Stomach (tissue), 4 donors: ENCODE data around the gene ARAP2.

Source experiments
- CTCF ChIP-seq, 7 experiments: fragments of 450-650 bp in 4 of 7; fragments of 200-600 bp in 3 of 7; sonication (generic) in 3 of 7; IDR thresholded peaks; one replicate each; pipeline ENCODE4 v1.5.1; 2016 to 2019; ENCODE audit warnings: antibody characterized with exemption in 7 of 7, control low read depth in 2 of 7, mild to moderate bottlenecking in 1 of 7
- EP300 ChIP-seq: sonication (generic); formaldehyde crosslinking; IDR thresholded peaks from one replicate; pipeline ENCODE4 v1.6.1; 2017; ENCODE audit warnings: antibody characterized with exemption
- POLR2A ChIP-seq, 4 donors: fragments of 450-650 bp; IDR thresholded peaks; one replicate each; pipeline ENCODE4 v1.6.1; 2016; ENCODE audit warnings: antibody characterized with exemption in 4 of 4, control low read depth in 2 of 4, mild to moderate bottlenecking in 1 of 4, moderate library complexity in 1 of 4
- POLR2AphosphoS5 ChIP-seq, 3 donors: sonication (generic); formaldehyde crosslinking; IDR thresholded peaks; one replicate each; pipeline ENCODE4 v1.6.1; 2016; ENCODE audit warnings: antibody characterized with exemption in 3 of 3

GRCh38 chr4:36177946-36178345, 66.4 kb downstream of the ARAP2 start:
- no peak for TF ChIP-seq CTCF (IDR thresholded peaks at IDR 0.05)
- TF ChIP-seq POLR2A (IDR thresholded peaks at IDR 0.05), result no peak
- no peak for TF ChIP-seq EP300
- TF ChIP-seq POLR2AphosphoS5 (IDR thresholded peaks at IDR 0.05), result no peak
